ENCODE measurements around the gene CR1.
"Not testable (repeated sequence)": the region's sequence is repeated elsewhere in the genome, so short reads cannot be mapped to it uniquely, and the experiment has no call there.

Gene CR1

DNA sequence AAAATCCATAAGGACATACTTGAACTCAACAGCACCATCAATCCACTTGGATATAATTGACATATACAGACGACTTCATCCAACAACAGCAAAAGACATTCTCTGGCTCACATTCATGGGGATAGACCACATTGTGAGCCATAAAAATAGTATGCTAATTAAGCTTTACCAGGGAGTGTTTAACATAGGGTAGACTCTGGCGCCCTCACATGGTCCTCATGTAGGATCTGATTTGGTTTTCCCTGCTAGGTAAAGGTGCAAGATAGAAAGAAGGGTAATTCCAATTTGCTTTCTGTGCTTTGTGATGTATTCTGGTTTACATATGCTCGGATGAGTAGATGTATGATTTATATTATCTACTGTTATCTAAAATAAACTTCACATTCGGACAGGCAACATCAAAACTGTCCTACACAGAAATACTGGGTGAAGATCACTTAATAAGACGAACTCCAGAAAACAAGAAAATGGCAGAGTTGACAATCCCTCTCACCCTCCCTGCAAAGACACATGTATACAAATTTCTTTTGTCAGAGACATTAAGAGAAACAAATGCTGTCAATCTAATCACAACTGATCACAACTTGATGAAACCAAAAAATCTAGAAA is 176.7 kb downstream of the CR1 start:
- peak; percentile 68 for DNase-seq (ENCODE audit: low spot score)

- no peak for DNase-seq (ENCODE audit: low spot score)
Measured at GRCh38 chr1:207673399-207673798, 177.4 kb downstream of the CR1 start.

GRCh38 chr1:207676153-207676552 is 180.2 kb downstream of the CR1 start:
- DNase-seq (ENCODE audit: low spot score): no peak

DNA sequence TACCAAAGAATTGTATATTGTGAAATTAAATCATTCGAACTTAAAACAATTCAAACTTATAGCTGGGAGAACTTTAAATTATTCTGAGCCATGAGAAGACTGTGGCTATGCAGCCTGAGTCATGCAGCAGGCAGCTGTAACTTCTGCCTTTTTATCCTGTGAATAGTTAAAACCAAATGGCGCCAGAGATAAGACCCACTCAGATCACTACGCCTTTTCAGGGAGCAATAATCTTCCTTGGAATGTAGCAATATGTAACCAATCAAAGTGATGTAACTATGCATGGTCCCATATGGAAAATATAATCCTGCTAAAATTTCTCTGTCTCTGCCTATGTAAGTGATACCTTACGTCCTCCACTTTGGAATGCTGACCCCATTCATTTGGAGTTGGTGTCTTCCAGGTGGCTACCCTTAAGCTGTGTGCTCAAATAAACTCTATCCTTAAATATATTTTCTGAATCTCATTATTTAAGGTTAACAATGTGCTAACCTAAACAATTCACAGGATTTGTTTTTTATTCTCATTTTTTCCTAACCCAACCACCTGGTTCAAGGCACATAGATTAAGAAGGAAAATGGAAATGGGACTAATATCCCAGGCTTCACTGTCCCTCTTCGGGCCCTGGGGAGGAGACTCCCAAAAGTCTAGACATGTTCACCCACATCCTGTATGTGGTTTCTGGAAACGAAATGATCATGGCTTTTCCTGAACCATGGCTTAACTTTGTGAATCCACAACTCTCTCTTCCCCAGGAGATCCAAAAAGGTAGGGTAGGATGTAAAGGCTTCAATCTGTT is 184.8 kb downstream of the CR1 start:
- not testable (repeated sequence) for DNase-seq (ENCODE audit: low spot score)

DNA sequence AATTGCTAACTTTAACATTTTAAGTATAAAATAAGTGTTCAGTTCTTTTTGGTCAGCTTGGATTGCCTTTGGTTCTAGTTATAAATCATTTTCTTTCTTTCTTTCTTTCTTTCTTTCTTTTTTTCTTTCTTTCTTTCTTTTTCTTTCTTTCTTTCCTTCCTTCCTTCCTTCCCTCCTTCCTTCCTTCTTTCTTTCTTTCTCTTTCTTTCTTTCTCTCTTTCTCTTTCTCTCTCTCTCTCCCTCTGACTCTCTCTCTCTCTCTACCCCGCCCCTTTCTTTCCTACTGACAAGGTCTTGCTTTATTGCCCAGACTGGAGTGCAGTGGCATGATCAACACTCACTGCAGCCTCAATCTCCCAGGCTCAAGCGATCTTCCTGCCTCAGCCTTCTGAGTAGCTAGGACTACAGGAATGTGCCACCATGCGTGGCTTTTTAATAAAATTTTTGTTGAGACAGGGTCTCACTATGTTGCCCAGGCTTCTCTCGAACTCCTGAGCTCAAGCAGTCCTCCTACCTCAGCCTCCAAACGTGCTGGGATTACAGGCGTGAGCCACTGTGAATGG is 187.0 kb downstream of the CR1 start:
- not testable (repeated sequence) for DNase-seq (ENCODE audit: low spot score)

GRCh38 chr1:207690551-207690950 is 194.6 kb downstream of the CR1 start:
- DNase-seq (ENCODE audit: low spot score): not testable (repeated sequence)

DNA sequence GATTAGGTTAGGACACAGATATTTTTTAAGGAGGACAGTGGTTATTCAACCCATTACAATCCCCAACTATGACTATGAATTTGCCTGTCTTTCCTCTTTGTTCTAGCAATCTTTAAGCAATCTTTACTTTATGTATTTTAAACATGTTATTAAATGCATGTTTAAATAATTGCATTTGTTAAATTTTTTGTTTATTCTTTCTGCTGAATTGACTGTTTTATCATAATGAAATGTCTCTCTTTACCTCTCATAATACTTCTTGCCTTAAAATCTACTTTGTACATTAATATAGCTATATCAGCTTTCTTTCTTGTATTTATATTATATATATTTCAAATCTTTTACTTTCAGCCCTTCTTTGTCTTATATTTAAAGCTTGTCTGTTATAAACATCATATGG is 195.1 kb downstream of the CR1 start:
- no peak for DNase-seq (ENCODE audit: low spot score)

Data from iPS-NIHi11 (cell line).